Measurements from ENCODE around the gene SRGAP3. TPM values are rescaled to one million over a fixed set of nuclear protein-coding genes. Genes with fewer than 3 reads are reported as not detected.
A peak's percentile ranks its signal among the peaks of the same experiment; 100 is the strongest.

SRGAP3 gene
- total and polyA plus RNA-seq, 4 donors = 1.2 to 32.8 (median 7.3) TPM

DNA sequence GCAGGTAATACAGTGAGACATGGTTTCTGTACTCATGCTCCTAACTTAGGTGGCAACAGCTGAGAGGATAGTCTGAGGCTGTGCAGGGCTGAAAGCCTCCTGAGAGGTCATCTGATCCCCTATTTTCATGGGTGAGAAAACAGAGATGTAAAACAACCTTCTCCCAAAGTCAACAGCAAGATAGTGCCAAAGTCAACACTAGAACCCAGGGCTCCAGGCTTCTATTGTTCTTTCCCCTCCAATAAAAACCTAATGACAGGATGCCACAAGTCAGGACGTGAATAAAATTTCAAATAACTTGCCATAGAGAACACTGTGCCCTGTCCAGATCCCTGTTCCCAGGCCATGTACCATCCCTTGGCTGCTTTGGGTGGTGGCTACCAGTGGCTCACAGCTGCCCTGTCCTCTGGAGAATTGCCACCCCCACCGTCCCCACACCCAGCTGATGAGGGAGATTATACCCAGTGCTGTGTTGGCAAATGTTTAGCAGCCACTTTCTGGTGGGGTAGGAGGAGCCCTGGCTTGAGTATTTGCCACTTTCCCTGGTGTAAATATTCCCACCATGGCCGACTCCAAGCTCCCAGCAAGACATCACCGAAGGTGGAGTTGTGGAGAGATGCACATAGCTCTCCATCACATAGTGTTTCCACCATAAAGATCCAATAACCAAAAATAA, 54.8 kb downstream of the SRGAP3 start:
- 80 to 82% methylated on average over 4 of the region's 4 CpGs for WGBS, 2 donors
- ATAC-seq (ENCODE audit: insufficient read depth, low FRiP score) = no peak

DNA sequence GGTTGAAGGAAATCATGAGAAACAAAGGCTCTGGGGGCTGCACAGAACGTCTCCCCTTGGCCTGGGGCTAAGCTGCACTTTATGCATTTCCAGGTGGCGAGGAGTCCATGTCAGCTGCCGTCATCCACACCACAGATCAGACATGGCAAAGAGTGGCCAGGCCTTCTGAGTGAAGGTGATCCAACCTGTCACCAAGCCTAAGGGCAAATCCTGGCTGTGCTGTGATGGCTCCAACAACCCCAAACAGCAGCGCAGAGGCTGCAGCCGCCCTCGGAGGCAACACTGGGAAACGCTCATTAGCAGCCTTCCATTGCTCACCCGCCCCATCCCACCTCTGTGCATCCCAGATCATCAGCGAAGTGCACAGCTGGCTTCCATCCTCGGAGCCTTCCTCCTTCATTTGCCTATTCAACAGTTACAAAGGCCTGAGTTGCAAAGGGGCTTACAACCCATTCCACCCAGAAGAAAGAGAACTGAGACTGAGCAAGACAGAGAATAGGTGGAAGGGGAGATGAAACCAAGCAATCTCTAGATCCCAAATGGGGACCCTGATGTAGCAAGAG, 55.7 kb downstream of the SRGAP3 start:
- peaks cover 0 to 36% (median 0%) of the 10 kb centered on the region in 5 donors for H3K4me1 ChIP-seq (ENCODE audit: control insufficient read depth in 5 of 5, insufficient read depth in 5 of 5, low read length in 5 of 5)
- no peak overlapping the region for H3K9ac ChIP-seq (ENCODE audit: insufficient read depth in 1 of 2, low read length in 2 of 2)
- peak; percentile 51 to 71 (median 59) for DNase-seq
- H3K4me3 ChIP-seq = no peak overlapping the region
- H3K9me3 ChIP-seq (ENCODE audit: control insufficient read depth in 4 of 4, insufficient read depth in 3 of 4, low read length in 3 of 4) = no peaks in the 10 kb centered on the region
- H3K36me3 ChIP-seq (ENCODE audit: control insufficient read depth in 4 of 4, insufficient read depth in 4 of 4, low read length in 4 of 4) = peaks cover 0 to 5% (median 0%) of the 10 kb centered on the region in 4 donors
- TF ChIP-seq, protein P1, sequence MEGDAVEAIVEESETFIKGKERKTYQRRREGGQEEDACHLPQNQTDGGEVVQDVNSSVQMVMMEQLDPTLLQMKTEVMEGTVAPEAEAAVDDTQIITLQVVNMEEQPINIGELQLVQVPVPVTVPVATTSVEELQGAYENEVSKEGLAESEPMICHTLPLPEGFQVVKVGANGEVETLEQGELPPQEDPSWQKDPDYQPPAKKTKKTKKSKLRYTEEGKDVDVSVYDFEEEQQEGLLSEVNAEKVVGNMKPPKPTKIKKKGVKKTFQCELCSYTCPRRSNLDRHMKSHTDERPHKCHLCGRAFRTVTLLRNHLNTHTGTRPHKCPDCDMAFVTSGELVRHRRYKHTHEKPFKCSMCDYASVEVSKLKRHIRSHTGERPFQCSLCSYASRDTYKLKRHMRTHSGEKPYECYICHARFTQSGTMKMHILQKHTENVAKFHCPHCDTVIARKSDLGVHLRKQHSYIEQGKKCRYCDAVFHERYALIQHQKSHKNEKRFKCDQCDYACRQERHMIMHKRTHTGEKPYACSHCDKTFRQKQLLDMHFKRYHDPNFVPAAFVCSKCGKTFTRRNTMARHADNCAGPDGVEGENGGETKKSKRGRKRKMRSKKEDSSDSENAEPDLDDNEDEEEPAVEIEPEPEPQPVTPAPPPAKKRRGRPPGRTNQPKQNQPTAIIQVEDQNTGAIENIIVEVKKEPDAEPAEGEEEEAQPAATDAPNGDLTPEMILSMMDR (IDR thresholded peaks at IDR 0.05; ENCODE audit: control extremely low read depth, extremely low read depth) = no peak
- no peak overlapping the region for H3K27ac ChIP-seq (ENCODE audit: low read depth in 1 of 2, low read length in 1 of 2)
- no peaks in the 10 kb centered on the region for H3K27me3 ChIP-seq (ENCODE audit: control insufficient read depth in 3 of 3, insufficient read depth in 3 of 3, low read length in 2 of 3)
- WGBS, 2 donors = 77 to 82% methylated on average over 10 of the region's 10 CpGs
- no peak for ATAC-seq (ENCODE audit: insufficient read depth, low FRiP score)

More for the DNA sequence above, 54.8 kb downstream of the SRGAP3 start:
- H3K4me3 ChIP-seq = no peak overlapping the region
- no peak overlapping the region for H3K27ac ChIP-seq (ENCODE audit: low read depth in 1 of 2, low read length in 1 of 2)
- H3K9ac ChIP-seq (ENCODE audit: insufficient read depth in 1 of 2, low read length in 2 of 2) = no peak overlapping the region
- peaks cover 0 to 5% (median 0%) of the 10 kb centered on the region in 4 donors for H3K36me3 ChIP-seq (ENCODE audit: control insufficient read depth in 4 of 4, insufficient read depth in 4 of 4, low read length in 4 of 4)
- no peak for DNase-seq
- no peaks in the 10 kb centered on the region for H3K27me3 ChIP-seq (ENCODE audit: control insufficient read depth in 3 of 3, insufficient read depth in 3 of 3, low read length in 2 of 3)
- TF ChIP-seq, protein P1 (IDR thresholded peaks at IDR 0.05; ENCODE audit: control extremely low read depth, extremely low read depth) = no peak
- H3K4me1 ChIP-seq (ENCODE audit: control insufficient read depth in 5 of 5, insufficient read depth in 5 of 5, low read length in 5 of 5) = peaks cover 0 to 45% (median 0%) of the 10 kb centered on the region in 5 donors
- no peaks in the 10 kb centered on the region for H3K9me3 ChIP-seq (ENCODE audit: control insufficient read depth in 4 of 4, insufficient read depth in 3 of 4, low read length in 3 of 4)

DNA sequence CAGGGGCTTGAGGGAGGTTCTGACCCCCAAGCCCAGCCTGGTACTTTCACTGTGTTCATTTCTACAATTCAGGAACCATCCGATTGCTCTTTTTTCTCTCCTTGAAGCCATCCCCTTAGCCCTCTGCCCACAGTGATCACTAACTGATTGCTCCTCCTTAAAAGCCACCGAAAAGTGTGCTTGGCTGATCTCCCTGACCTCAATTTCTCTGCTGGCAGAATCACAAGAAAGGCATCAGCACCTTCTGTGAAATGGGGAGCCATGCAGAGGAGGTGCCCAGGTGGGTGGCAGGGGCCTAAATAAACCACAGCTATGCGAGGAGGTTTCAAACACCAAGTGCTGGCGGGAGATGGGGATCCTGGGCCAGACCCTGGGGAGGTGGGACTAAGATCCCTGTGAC, 56.2 kb downstream of the SRGAP3 start:
- TF ChIP-seq, protein P1 (IDR thresholded peaks at IDR 0.05; ENCODE audit: control extremely low read depth, extremely low read depth) = no peak
- 88 to 90% methylated on average over 4 of the region's 4 CpGs for WGBS, 2 donors
- ATAC-seq (ENCODE audit: insufficient read depth, low FRiP score) (no peak), DNase-seq (no peak)
- H3K27me3 ChIP-seq (ENCODE audit: control insufficient read depth in 3 of 3, insufficient read depth in 3 of 3, low read length in 2 of 3) = no peaks in the 10 kb centered on the region
- no peak overlapping the region for H3K9ac ChIP-seq (ENCODE audit: insufficient read depth in 1 of 2, low read length in 2 of 2)
- H3K27ac ChIP-seq (ENCODE audit: low read depth in 1 of 2, low read length in 1 of 2) = no peak overlapping the region
- no peak overlapping the region for H3K4me3 ChIP-seq
- no peaks in the 10 kb centered on the region for H3K9me3 ChIP-seq (ENCODE audit: control insufficient read depth in 4 of 4, insufficient read depth in 3 of 4, low read length in 3 of 4)
- H3K4me1 ChIP-seq (ENCODE audit: control insufficient read depth in 5 of 5, insufficient read depth in 5 of 5, low read length in 5 of 5) = peaks cover 0 to 31% (median 0%) of the 10 kb centered on the region in 5 donors
- peaks cover 0 to 5% (median 0%) of the 10 kb centered on the region in 4 donors for H3K36me3 ChIP-seq (ENCODE audit: control insufficient read depth in 4 of 4, insufficient read depth in 4 of 4, low read length in 4 of 4)

Data from lung (tissue), 12 donors.